Skeletal muscle cell (primary cell): ENCODE measurements around the gene ESM1.
"Not testable (repeated sequence)": the region's sequence is repeated elsewhere in the genome, so short reads cannot be mapped to it uniquely, and the experiment has no call there.

Experiments
- DNase-seq: peaks from one replicate; pipeline ENCODE4 v3.0.0-alpha.2; 2010; ENCODE audit warnings: low read depth
- H3K4me3 ChIP-seq: 2 replicates; pipeline ENCODE4 v1.5.1; 2011; ENCODE audit warnings: low read depth, mild to moderate bottlenecking, control low read depth, low read length, moderate library complexity

Gene ESM1

DNA sequence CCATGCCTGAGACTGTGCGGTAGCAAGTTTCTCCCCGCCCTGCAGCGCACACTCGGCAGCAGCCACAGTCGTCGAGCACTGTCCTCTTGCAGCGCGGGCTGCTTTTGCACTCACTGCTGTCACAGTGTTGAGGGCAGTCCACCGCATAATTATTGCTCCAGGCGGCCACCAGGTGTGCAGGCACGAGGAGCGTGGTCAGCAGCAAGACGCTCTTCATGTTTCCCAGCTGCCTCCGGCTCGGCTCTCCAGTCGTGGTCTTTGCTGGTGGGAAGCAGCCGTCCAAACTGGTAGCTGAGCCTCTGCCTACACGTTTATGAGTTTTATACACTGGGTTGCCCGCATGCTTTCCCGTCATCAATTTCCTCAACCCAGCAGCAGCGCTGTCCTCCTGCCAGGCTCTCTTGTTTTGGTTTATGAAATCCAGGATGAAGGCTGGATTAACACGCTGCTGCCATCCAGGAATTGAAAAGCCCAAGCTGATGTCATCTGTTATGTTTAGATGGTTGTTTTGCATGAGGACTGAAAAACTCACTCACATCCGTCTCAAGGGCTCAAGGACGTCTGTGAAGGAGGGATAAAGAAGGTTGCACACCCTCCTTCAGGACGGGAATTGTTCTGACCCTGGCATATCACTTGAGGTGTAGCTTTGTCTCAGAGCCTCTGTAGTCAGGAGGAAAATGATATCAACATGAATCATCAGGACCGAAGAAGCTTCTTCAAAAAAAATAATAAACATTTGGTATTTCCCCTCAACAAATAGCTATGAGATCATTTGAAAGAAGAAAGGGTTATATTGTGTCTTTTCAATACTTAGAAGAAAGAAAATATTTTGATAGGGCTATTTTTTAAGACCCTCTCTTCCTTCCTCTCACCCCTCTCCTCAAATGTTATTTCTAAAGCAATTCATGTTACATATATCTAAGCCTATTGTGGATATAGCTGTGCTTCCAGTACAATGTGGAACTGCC is at the start of gene ESM1:
Gene ESM1, minus strand, starts transcription at position 293 of the 968 bp plus-strand sequence. Its CDS starts 76 bp downstream, at position 217.
- H3K4me3 ChIP-seq: peak within 1 kb of the TSS; percentile 19
- DNase-seq: peak; percentile 38

GRCh38 chr5:55033568-55033967 is 48.2 kb upstream of the ESM1 start:
- DNase-seq: no peak
- no peak overlapping the region for H3K4me3 ChIP-seq

DNA sequence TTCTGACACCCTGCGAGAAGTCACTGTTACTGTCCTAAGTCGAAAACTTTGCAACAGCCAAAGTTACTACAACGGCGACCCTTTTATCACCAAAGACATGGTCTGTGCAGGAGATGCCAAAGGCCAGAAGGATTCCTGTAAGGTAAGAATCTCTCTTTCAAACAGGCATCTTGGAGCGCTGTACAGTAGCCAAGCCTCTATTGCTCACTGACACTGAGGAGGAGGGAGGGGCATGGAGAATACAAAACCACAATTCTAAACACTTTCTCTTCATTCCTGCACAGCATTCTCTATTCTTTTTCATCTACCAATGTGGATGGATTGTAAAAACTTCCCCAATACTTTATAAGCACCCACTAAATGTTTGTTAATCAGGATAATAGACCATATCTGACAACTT is 46.1 kb upstream of the ESM1 start:
- DNase-seq: no peak
- H3K4me3 ChIP-seq: no peak overlapping the region

DNA sequence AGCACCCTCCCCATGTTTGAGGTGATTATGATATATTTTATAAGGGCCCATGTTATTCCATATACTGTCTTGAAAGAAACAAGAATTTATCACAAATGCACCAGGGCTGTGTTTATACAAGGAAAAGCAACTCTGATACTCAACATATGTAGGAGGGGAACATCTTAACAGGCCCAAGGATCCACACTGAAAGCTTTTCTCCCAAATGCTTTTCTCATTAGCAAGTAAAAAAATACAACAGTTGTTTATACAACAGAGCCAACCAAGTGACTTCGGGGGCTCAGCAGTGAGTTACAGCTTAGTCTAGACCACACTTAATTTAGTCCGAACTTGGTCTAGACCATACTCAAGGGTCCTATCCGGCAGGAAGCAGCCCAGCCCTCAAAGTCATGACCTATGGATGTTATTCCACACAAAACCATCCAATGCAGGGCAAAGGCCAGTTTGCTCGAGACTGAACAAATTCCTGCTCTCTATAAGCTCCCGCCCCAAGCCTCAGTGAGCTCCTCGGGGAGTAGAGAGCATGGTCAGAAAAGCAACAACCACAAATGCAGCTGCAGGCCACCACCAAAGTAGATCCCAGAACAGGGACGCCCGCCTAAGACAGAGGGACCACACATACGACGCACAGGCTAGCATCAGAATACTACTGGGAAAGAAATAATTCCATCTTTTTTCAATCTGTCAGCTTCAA is 45.4 kb upstream of the ESM1 start:
- DNase-seq: no peak
- no peak overlapping the region for H3K4me3 ChIP-seq

GRCh38 chr5:55030220-55030619 is 44.8 kb upstream of the ESM1 start:
- no peak overlapping the region for H3K4me3 ChIP-seq
- DNase-seq: no peak

DNA sequence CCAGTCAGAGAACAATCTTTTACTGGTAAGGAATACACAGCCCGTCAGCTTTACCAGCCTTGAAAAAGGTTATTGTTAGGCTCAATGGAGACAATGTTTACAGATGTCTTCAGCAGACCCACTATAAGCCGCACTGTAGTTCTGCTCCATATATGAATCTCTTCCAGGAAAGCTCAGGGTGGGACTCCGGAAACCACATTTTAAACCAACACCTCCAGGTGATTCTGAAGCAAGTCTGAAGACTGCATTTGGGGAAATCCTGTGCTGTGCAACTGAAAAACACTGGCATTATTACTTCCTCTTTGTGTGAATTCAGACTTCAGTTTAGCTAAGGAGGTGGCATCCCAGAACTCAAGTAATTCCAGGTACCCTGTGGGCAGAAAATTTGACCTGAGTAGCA is 42.2 kb upstream of the ESM1 start:
- no peak for DNase-seq
- H3K4me3 ChIP-seq: no peak overlapping the region

GRCh38 chr5:55022450-55022849 is 37.1 kb upstream of the ESM1 start:
- no peak for DNase-seq
- no peak overlapping the region for H3K4me3 ChIP-seq

GRCh38 chr5:55021821-55022220 is 36.4 kb upstream of the ESM1 start:
- DNase-seq: no peak
- no peak overlapping the region for H3K4me3 ChIP-seq

- DNase-seq: no peak
- H3K4me3 ChIP-seq: no peak overlapping the region
Observed at GRCh38 chr5:55021410-55021809, 36.0 kb upstream of the ESM1 start.

DNA sequence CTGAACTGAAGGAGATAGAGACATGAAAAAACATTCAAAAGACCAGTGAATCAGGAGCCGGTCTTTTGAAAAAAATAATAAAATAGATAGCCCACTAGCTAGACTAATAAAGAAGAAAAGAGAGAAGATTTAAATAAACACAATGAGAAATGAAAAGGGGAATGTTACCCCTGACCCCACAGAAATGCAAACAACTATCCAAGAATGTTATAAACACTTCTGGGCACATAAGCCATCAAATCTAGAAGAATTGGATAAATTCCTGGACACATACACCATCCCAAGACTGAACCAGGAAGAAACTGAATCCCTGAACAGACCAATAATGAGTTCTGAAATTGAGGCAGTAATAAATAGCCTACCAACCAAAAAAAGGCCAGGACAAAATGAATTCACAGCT is 24.8 kb upstream of the ESM1 start:
- DNase-seq, H3K4me3 ChIP-seq: not testable (repeated sequence)

DNA sequence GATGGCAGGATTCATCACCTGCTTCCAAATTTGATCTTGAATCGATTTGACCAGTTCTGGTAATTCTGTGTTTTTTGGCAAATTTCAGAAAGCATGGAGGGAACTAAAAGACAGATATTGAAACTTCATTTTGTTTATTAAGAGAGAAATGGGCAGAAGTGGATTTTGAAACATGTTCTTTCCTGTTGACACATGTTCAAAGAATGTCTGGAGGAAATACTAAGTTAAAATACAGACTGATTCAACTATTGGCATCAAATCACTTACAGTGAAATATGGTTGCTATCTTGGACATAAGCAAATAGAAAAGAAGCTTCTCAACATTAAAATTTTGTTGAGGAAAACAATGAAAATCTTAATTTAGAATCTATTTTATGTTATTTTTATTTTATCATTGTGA is 19.3 kb upstream of the ESM1 start:
- H3K4me3 ChIP-seq: no peak overlapping the region

GRCh38 chr5:55003432-55004065 is 18.2 kb upstream of the ESM1 start:
- no peak overlapping the region for H3K4me3 ChIP-seq
- no peak for DNase-seq

More for the DNA sequence above, 19.3 kb upstream of the ESM1 start:
- peak; percentile 26 for DNase-seq

DNA sequence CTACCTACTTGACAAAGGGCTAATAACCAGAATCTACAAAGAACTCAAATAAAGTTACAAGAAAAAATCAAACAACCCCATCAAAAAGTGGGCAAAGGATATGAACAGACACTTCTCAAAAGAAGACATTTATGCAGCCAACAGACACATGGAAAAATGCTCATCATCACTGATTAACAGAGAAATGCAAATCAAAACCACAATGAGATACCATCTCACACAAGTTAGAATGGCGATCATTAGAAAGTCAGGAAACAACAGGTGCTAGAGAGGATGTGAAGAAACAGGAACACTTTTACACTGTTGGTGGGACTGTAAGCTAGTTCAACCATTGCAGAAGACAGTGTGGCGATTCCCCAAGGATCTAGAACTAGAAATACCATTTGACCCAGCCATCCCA is 16.8 kb upstream of the ESM1 start:
- DNase-seq, H3K4me3 ChIP-seq: not testable (repeated sequence)

DNA sequence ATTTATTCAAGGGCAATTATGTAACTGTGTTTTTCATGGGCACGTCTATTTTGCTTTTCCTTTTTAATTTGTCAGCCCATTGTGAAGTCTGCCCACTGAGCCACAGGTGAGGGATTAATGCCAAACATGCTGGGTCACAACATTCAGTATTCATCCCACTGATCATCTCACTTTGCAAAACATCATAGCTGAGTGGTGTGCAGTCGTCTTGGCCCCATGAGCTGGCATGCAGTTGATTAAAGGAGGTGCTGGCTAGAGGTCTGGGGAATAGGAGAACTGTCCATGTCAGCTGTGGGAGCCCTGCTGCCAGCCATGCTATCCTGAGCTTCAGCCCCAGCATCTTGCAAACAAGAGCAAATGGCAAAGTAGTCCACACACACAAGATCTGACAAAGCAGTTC is 11.7 kb upstream of the ESM1 start:
- DNase-seq: no peak
- no peak overlapping the region for H3K4me3 ChIP-seq

GRCh38 chr5:54996466-54996865 is 11.1 kb upstream of the ESM1 start:
- H3K4me3 ChIP-seq: no peak overlapping the region
- no peak for DNase-seq

DNA sequence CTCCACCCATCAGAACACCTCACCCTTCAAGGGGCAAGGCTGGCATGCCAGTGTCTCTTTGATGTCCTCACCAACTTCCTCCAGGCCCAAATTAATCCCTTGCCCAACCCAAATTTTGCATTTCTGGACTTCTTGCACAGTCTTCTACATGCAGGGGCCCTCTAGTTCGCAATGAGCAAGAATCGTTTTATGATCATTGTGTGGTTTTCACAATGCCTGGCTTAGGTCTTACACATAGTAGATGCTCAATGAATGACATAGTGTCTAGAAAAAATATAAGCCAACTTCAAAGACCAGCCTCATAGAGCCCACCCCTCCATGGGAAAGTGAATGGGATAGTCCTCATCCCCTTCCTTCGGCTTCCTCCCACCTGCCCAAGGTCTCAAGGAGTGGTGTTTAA is 9.8 kb upstream of the ESM1 start:
- DNase-seq: no peak
- H3K4me3 ChIP-seq: no peak overlapping the region

DNA sequence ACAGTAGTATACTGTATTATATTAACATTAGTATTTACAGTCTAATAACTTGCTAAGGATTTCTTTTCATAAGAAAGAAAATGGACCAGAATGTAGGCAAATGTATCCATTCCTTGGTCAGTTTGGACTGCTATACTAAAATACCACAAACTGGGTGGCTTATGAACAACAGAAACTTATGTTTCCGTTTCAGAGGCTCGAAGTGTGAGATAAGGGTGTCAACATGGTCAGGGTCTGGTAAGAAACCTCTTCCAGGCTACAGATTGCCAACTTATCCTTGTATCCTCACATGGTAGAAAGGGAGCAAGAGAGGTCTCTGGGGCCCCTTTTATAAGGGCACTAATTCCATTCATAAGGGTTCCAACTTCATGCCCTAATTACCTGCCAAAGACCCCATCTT is 9.2 kb upstream of the ESM1 start:
- DNase-seq: no peak
- H3K4me3 ChIP-seq: no peak overlapping the region

DNA sequence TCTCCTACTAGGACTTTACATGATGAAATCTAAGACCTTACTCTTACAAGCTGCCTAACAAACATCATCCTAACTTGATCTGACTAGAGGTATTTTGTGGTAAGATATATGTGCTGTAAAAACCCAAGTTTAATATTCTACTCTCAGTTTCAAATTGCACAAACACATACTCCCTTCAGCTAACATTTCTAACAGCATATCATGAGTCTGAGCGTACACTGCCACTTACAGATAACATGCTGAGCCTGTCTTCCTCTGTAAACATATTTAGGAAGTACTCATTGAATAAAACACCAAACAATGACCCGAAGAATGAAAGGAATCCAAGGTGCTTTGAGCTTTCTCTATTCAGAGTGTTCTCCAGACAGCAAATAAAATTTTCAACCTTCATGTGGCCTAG is 7.9 kb upstream of the ESM1 start:
- DNase-seq: no peak
- H3K4me3 ChIP-seq: no peak overlapping the region

- no peak for DNase-seq
- H3K4me3 ChIP-seq: no peak overlapping the region
Observed at GRCh38 chr5:54991416-54991815, 6.0 kb upstream of the ESM1 start.

DNA sequence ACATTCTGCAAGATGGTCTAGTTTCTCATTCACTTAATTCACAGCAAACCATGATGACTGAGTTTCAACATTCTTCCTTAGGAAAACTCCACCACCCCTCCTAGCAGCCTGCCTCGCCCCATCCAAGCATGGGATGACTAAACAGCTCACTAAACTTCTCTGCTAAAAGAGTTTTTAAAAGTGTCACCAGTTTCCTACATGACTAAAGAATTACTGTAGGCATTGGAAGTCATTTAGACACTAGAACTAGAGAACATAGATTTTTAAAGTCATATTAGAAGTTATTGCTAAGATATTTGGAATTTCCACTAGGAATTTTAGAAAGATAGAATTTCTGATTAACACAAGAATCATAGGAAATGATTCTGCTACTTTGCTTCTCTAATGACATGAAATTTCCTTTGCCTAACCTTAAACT is 5.5 kb upstream of the ESM1 start:
- no peak overlapping the region for H3K4me3 ChIP-seq
- DNase-seq: peak; percentile 26
